KMS-11 (cell line): ENCODE results near the gene MLLT10.

Experiments used
- H2AFZ ChIP-seq: fragments of 200-600 bp; sonication (generic); 2 replicates; pipeline ENCODE4 v1.6.1; 2016; ENCODE audit warnings: antibody characterized with exemption, mixed run types, low read depth
- H3K27ac ChIP-seq: fragments of 200-600 bp; sonication (generic); 2 replicates; pipeline ENCODE4 v1.6.1; 2016; ENCODE audit warnings: mild to moderate bottlenecking, mixed run types
- H3K27me3 ChIP-seq: fragments of 200-600 bp; sonication (generic); 2 replicates; pipeline ENCODE4 v1.6.1; 2017; ENCODE audit warnings: mild to moderate bottlenecking, low read depth, mixed run types, moderate library complexity; ENCODE audit not compliant: insufficient read depth
- H3K36me3 ChIP-seq: fragments of 200-600 bp; sonication (generic); 2 replicates; pipeline ENCODE4 v1.6.1; 2017; ENCODE audit warnings: mild to moderate bottlenecking, mixed run types; ENCODE audit not compliant: insufficient read depth
- H3K4me1 ChIP-seq: fragments of 200-600 bp; sonication (generic); 2 replicates; pipeline ENCODE4 v1.6.1; 2016; ENCODE audit warnings: mild to moderate bottlenecking, low read depth, mixed run types; ENCODE audit not compliant: poor library complexity, severe bottlenecking
- H3K4me2 ChIP-seq: fragments of 200-600 bp; sonication (generic); 2 replicates; pipeline ENCODE4 v1.7.0; 2016; ENCODE audit warnings: mild to moderate bottlenecking, mixed run types
- H3K4me3 ChIP-seq: fragments of 200-600 bp; sonication (generic); IDR thresholded peaks from 2 replicates; pipeline ENCODE4 v1.6.1; 2017; ENCODE audit warnings: low read depth, low read length, mixed read lengths; ENCODE audit not compliant: insufficient read depth
- H3K79me2 ChIP-seq: fragments of 200-600 bp; sonication (generic); 2 replicates; pipeline ENCODE4 v1.6.1; 2016; ENCODE audit warnings: low read depth, mixed run types; ENCODE audit not compliant: insufficient read depth
- H3K9ac ChIP-seq: fragments of 200-600 bp; sonication (generic); 2 replicates; pipeline ENCODE4 v1.6.1; 2016; ENCODE audit warnings: mild to moderate bottlenecking, mixed run types
- H4K20me1 ChIP-seq: fragments of 200-600 bp; sonication (generic); 2 replicates; pipeline ENCODE4 v1.6.1; 2016; ENCODE audit warnings: mild to moderate bottlenecking, mixed run types; ENCODE audit not compliant: insufficient read depth
- TF ChIP-seq, protein P1 (sequence below): fragments of 200-600 bp; sonication (generic); conservative IDR thresholded peaks from 2 replicates; pipeline ENCODE4 v1.6.1; 2017; ENCODE audit warnings: low read depth, mild to moderate bottlenecking, antibody characterized with exemption, low read length, moderate library complexity, mixed read lengths

The MLLT10 gene

GRCh38 chr10:21531164-21531563 is 2.9 kb upstream of the MLLT10 start:
- Histone ChIP-seq H3K9ac (no peak overlapping the region), H3K4me1 (peaks cover 45% of the 10 kb centered on the region), H3K36me3 (no peaks in the 10 kb centered on the region), H3K79me2 (peaks cover 11% of the 10 kb centered on the region), H3K27ac (no peak overlapping the region), H2AFZ (no peak overlapping the region), H3K4me3 (no peak overlapping the region), H3K4me2 (no peak overlapping the region), H3K27me3 (peaks cover 10% of the 10 kb centered on the region; the same call in 1 of the 2 replicates), H4K20me1 (no peaks in the 10 kb centered on the region)
- TF ChIP-seq, protein P1, sequence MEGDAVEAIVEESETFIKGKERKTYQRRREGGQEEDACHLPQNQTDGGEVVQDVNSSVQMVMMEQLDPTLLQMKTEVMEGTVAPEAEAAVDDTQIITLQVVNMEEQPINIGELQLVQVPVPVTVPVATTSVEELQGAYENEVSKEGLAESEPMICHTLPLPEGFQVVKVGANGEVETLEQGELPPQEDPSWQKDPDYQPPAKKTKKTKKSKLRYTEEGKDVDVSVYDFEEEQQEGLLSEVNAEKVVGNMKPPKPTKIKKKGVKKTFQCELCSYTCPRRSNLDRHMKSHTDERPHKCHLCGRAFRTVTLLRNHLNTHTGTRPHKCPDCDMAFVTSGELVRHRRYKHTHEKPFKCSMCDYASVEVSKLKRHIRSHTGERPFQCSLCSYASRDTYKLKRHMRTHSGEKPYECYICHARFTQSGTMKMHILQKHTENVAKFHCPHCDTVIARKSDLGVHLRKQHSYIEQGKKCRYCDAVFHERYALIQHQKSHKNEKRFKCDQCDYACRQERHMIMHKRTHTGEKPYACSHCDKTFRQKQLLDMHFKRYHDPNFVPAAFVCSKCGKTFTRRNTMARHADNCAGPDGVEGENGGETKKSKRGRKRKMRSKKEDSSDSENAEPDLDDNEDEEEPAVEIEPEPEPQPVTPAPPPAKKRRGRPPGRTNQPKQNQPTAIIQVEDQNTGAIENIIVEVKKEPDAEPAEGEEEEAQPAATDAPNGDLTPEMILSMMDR, result no peak

DNA sequence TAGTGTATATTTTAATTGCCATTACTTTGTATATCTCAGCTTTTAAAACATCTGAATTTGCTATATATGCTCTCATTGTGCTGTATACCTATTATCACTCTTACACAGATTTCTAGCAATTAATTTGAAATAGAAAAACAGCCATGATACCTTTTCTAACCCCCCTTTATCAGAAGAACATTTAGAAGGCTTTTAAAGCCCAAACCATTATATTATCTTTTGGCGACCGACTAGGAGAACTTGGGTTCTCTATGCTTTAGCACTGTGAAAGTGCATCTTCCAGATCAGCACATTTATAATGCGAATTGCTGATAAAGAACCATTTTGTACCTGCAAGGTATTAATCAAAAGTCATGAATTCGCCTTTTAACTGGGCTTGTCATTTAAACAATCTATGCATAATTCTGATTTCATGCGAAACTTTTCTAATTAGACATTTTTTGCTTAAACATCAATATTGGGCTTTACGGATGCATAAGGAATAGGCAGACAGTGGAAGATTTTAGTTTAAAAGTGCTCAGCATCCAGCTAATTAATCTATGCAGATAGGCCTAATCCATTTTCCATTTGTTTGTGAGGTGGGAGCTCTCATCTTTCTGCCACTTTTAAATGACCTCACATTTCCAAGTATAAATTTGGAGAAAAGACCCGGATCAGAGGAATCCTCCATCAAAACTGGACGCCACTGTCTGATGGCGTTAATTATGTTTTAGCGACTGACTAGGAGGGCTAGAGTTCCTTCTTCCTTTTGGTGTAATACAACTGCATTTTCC is 1.2 kb upstream of the MLLT10 start:
- H3K27ac ChIP-seq, result peak overlapping the region; percentile 64
- no peaks in the 10 kb centered on the region for H4K20me1 ChIP-seq
- H3K9ac ChIP-seq, result peak overlapping the region; percentile 77
- H3K79me2 ChIP-seq, result peaks cover 28% of the 10 kb centered on the region
- H3K4me1 ChIP-seq, result peaks cover 52% of the 10 kb centered on the region
- TF ChIP-seq, protein P1, result no peak
- H3K4me3 ChIP-seq, result no peak overlapping the region
- peak overlapping the region; percentile 75 for H2AFZ ChIP-seq
- peaks cover 8% of the 10 kb centered on the region; the same call in 1 of the 2 replicates for H3K27me3 ChIP-seq
- H3K36me3 ChIP-seq, result no peaks in the 10 kb centered on the region
- peak overlapping the region; percentile 75 for H3K4me2 ChIP-seq

DNA sequence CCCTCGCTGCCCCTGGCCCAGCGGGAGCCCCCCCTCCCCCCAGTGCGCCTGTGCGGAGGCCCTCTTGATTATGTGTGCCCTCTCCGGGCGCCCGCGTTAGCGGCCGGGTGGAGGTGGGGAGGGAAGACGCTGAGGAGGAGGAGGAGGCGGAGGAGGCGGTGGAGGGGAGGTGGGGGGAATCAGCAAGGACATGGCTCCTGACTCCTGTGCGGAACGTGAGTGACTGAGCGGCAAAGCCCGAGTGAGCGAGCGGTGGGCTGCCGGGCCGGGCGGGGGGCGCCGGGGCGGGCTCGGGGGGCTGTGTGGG is 201 bp downstream of the MLLT10 start:
- Histone ChIP-seq H3K79me2 (peaks cover 39% of the 10 kb centered on the region), H3K27ac (peak overlapping the region; percentile 47), H3K4me2 (no peak overlapping the region), H3K9ac (peak overlapping the region; percentile 38; the same call in 1 of the 2 replicates), H3K27me3 (no peaks in the 10 kb centered on the region), H3K36me3 (no peaks in the 10 kb centered on the region), H2AFZ (no peak overlapping the region), H3K4me1 (peaks cover 45% of the 10 kb centered on the region), H3K4me3 (no peak overlapping the region), H4K20me1 (no peaks in the 10 kb centered on the region)
- TF ChIP-seq, protein P1, result no peak

DNA sequence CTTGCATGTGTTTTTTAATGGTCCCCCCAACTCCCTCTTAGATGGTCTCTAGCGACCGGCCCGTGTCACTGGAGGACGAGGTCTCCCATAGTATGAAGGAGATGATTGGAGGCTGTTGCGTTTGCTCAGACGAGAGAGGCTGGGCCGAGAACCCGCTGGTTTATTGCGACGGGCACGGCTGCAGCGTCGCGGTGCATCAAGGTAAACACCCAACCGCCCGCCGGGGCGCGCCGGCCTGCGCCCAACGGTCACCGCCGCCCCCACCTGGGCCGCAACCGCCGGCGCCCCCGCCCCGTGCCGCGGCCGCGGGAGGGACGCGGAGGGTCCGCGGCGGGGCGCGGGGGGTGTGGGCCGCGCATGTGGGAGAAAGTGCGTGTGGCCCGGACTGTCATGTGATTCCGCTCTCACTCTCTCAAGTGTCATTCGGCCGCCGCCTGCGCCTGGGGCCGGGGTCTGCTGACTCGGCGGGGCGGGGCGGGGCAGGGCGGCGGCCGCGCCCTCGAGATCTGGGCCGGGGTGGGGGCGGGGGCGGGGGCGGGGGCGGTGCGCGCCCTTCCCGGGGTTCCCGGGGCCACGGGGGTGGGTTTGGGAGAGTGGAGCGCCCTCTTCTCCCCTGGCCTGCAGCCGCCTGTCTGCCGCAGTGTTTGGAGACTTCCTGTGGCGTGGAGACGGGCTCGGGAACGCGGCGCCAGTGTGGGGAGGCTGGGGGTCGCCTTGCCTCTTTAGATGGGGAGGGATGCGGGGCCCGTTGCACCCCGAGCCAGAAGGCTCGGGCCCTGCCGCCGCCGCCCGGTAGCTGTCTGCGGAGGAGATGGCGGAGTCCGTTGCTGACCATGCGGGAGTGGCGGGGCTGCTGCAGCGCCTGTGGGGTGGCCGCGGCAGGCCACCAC is 817 bp downstream of the MLLT10 start:
- TF ChIP-seq, protein P1, result no peak
- H3K79me2 ChIP-seq, result peaks cover 45% of the 10 kb centered on the region
- H3K36me3 ChIP-seq, result peaks cover 6% of the 10 kb centered on the region; the same call in 1 of the 2 replicates
- H3K4me2 ChIP-seq, result peak overlapping the region; percentile 53; the same call in 1 of the 2 replicates
- H2AFZ ChIP-seq, result peak overlapping the region; percentile 22; the same call in 1 of the 2 replicates
- peak overlapping the region; percentile 38; the same call in 1 of the 2 replicates for H3K9ac ChIP-seq
- H3K27ac ChIP-seq, result peak overlapping the region; percentile 47
- H4K20me1 ChIP-seq, result no peaks in the 10 kb centered on the region
- H3K4me1 ChIP-seq, result peaks cover 45% of the 10 kb centered on the region
- no peaks in the 10 kb centered on the region for H3K27me3 ChIP-seq
- no peak overlapping the region for H3K4me3 ChIP-seq
